Measurements from ENCODE around the gene ZSCAN2.
"Not testable (repeated sequence)": the region's sequence is repeated elsewhere in the genome, so short reads cannot be mapped to it uniquely, and the experiment has no call there.

ZSCAN2 gene

DNA sequence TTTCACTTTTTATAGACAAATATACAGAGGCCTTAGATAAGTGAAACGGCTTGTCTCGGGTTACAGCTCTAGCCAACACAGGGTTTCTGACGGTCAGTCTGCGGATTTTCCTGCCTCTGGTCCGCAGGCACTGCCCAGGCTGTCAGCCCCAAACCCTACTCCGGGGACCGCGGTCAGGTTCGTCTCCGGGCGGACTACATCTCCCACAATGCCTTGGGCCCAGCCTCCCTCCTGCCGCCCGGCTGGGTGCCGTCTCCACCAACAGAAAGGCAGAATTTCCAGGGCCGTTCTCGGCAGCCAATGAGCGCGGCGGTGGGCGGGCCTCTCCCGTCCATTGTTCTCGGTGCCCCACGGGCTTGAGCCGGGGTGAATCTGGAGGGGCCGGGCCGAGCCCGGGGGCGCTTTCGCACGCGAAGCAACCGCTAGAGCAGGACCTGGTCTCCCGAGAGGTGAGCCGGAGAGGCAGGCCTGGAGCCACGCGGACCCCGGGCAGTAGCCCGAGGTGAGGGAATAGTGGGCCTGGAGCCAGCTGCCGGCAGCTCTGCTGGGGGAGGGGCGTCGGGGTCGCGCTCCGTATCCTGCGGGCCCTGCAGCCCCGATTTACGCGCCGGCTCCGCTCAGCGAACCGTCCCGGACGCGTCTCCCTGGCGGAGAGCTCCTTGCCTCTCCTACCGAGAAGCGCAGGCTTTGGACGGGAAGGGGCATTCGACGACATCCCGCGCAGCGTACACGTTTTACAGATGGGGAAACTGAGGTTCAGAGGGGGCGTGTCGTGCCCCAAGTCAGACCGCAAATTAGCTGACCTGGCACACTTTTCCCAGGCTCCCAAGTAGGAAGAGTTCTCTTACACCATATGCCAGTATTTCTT lies at the start of gene ZSCAN2:
Gene ZSCAN2 (plus strand): TSS at position 323 of the 868 bp plus-strand sequence. CDS start 2,919 bp downstream, outside the sequence.
- peak; percentile 83 for DNase-seq

- not testable (repeated sequence) for DNase-seq
These were observed 49.2 kb upstream of the ZSCAN2 start for GRCh38 chr15:84551624-84552023.

- no peak for DNase-seq
These were observed 47.9 kb upstream of the ZSCAN2 start for GRCh38 chr15:84552896-84553295.

GRCh38 chr15:84556690-84557089 lies 44.1 kb upstream of the ZSCAN2 start:
- DNase-seq: not testable (repeated sequence)

DNA sequence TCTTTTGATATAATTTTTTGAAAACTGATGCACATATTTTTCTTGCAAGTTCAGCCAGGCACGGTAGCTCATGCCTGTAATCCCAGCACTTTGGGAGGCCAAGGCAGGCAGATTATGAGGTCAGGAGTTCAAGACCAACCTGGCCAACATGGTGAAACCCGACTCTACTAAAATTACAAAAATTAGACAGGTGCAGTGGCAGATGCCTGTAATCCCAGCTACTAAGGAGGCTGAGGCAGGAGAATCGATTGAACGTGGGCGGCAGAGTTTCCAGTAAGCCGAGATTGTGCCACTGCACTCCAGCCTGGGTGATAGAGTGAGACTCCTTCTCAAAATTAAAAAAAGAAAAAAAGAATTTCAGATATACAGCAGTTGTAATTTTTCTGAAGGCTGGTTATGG lies 32.8 kb upstream of the ZSCAN2 start:
- not testable (repeated sequence) for DNase-seq

- no peak for DNase-seq
These were observed 30.6 kb upstream of the ZSCAN2 start for GRCh38 chr15:84570164-84570735.

DNA sequence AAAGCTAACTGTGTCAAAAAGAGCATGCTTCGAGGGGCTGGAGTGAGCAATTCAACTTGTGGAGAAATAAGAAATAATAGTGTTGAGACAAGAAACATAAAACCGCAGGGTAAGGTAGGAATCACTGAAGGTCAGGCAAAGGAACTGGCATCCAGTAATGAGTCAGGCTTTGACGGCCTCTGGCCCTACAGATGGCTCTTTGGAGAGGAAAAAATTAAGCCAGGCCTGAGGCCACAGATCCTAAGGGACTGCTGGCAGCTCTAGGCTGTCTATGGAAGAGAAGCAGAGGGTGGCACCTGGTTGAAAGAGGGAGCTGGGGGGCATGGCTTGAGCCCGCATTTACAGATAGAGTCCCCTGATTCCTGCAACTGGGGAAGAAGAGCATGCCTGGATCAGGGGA lies 28.6 kb upstream of the ZSCAN2 start:
- DNase-seq: no peak

DNA sequence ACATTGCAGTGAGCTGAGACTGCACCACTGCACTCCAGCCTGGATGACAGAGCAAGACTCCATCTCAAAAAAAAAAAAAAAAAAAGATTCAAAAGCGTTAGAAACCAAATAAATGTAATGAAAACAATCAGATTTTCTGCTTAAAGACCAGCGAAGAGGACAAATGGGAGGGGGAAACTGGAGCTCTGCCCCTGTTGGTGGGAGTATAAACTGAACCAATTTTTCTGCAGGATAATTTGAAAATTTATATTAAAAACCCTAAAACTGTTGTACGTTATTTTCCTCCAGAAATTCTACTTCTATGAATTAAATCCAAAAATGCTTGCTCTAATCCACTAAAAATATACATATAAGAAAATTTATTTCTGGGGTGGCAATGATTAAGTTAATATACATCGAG lies 25.3 kb upstream of the ZSCAN2 start:
- no peak for DNase-seq

DNA sequence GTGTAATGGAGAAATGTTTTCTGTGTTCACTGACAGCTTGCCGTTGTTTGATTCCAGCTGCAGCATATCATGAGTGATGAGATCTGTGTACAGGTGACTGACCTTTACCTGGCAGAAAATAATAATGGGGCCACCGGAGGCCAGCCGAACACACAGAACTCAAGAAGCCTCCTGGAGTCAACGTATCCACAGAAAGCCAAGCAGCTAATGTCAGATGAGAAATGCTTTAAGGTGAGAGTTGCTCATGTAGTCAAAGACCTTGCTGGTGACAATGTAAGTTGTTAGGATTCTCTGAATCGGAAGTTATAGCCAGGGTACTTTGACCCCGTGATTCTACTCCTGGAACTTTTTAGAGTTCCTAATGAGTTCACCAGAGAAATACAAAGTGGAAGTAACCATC lies 22.9 kb upstream of the ZSCAN2 start:
- not testable (repeated sequence) for DNase-seq

GRCh38 chr15:84579261-84579721 lies 21.5 kb upstream of the ZSCAN2 start:
- not testable (repeated sequence) for DNase-seq

GRCh38 chr15:84581676-84582428 lies 19.0 kb upstream of the ZSCAN2 start:
- DNase-seq: not testable (repeated sequence)

DNA sequence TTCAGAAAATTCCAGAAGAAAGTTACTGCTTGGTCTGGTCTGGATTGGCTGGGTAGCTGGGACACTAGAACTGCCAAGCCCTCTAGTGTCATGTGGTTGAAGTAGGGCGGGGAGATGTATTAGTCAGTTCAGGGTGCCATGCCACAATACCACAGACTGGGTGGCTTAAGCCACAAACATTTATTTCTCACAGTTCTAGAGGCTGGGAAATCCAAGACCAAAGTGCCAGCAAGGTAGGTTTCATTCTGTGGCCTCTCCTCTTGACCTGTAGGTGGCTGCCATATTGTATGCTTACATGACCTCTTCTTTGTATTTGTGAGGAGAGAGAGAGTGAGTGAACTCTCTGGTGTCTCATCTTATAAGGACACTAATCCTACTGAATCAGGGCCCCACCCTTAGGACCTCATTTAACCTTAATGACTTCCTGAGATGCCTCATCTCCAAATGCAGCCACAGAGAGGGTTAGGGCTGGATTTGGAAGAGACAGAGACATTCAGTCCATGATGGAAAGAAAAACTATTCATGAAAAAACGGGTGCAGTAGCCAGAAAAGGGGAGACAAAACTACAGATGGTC lies 18.1 kb upstream of the ZSCAN2 start:
- DNase-seq: no peak

- not testable (repeated sequence) for DNase-seq
These were observed 16.9 kb upstream of the ZSCAN2 start for GRCh38 chr15:84583921-84584320.

DNA sequence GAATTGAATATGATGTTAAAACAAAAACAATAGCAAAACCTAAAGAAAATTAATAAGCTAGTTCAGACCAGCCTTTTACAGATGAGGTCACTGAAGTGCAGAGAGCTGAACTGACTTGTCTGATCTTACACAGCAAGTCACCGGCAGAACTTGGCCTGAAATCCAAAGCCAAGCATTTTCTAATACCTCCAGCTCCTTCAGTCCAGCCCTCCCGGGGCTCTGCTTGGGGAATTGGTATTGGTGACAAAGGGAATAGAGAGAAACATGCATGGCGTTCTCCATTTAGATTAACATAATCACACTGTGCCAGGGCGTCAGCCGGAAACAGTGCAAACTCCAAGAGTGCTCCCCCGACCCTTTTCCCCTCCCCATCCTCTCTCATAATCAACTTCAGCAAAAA lies 14.1 kb upstream of the ZSCAN2 start:
- no peak for DNase-seq

DNA sequence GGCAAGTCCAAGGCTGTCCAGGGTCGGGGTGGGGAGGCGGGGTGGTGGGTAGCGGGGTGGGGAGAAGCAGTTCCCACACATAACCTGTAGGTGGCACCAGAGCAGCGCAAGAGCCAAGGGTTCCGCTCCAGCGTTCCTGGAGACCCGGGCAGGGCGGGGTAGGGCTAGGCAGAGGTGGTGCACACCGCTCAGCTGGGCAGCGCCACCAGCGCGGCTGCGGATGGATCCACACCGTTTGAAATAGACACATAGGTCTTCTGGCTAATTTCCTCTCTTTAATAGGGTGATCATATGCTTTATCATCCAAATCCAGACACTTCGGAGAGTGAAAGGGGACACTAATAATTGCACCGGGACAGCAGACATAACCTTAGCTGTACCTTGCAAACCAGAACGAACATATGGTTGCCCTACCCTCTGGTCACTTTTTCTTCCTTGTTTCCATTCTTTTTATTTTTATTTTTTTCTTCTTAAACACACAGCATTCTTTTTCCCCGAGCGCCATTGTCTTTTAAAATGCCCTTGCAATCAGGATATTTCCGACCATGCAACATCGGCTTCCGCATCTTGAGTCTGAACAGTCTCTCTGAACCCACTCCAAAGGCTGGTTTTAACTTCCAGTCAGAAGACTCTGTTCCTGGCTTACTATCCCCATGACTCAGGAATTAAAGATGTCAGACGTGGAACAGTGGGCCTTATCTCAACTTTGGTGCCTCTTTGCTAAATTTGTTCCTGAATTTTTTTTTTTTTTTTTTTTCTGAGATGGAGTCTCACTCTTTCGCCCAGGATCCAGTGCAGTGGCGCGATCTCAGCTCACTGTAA lies 12.5 kb upstream of the ZSCAN2 start:
- peak; percentile 41 for DNase-seq

GRCh38 chr15:84590406-84590805 lies 10.4 kb upstream of the ZSCAN2 start:
- no peak for DNase-seq

DNA sequence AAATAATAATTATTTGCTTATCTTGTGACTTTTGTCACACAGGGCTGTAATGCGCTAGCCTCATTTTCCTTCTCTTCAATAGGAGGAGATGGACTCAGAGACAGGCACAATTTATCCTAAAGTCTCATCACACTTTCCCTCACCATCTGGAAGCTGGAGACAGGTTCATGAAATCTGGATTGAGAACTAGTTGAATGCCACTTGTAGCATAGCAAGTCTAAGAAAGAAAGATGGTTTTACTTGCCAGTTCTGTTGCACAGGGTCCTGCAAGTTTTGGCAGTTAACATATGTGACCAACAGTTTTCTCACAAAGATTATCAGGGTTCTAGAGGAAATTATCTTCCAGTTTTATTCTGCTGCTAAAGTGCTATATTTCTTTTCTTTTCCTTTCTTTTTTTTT lies 9.0 kb upstream of the ZSCAN2 start:
- DNase-seq: no peak

DNA sequence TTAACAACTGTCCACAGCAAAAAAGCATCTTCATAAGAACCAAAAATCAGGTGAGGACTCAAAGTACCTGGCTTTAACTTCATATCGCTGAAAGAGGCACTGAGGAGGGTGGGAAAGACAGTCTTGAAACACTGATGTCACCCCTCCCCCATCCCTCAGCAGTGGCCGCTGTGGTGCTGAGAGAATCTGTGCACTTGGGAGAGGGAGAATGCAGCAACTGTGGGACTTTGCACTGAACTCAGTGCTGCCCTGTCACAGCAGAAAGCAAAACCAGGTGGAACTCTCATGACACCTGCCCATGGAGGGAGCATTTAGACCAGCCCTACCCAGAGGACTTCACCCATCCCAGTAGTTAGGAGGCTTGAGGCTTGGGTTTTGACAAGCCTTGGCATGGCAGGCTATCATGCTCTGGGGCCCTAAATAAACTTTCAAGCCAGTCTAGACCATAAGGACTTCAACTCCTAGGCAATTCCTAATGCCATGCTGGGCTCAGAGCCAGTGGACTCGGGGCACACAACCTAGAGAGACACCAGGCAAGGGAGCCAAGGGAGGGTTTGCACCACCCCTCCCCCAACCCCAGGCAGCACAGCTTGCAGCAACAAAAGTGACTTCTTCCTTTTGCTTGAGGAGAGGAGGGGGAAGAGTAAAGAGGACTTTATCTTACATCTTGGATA lies 6.1 kb upstream of the ZSCAN2 start:
- no peak for DNase-seq

DNA sequence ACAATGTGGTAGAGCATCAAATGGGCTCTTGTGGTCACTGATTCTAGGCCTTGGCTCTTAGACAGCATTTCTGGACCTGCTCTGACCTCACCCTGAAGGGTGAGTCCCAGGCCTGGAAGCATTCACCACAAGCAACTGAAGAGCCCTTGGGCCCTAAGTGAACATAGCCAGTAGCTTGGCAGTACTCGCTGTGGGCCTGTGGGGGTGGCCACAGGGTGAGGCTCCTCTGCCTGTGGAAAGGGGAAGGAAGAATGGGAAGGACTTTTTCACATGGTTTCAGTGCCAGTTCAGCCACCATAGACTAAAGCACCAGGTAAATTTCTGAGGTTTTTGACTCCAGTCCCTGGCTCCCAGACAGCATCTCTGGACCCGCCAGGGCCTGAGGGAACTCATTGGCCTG lies 5.1 kb upstream of the ZSCAN2 start:
- DNase-seq: no peak

- DNase-seq: no peak
These were observed 3.5 kb upstream of the ZSCAN2 start for GRCh38 chr15:84597296-84597695.

DNA sequence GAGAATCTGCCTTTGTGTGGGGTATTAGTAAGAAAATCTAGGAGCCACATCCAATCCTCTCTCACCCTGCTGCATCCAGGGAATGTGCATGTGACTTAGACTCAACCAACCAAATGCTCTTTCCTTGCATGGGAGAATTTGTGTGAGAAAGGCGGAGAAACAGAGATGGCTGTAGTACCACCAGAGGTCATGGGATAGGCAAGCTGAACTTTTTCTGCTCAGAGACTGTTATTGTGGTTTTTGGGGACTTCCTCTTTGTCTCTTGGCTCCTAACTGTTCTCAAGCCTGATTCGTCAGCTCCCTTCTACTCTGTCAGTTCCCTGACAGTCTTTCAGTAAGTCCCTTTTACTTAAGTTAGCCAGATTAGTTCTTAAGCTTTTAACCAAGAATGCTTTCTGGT lies 2.6 kb upstream of the ZSCAN2 start:
- DNase-seq: no peak

- no peak for DNase-seq
These were observed 1.8 kb upstream of the ZSCAN2 start for GRCh38 chr15:84598993-84599392.

Measured in GOT3 (cell line).